ENCODE data around the gene AP1S2. TPM values are rescaled to one million over a fixed set of nuclear protein-coding genes. Genes with fewer than 3 reads are reported as not detected.
A peak's percentile ranks its signal among the peaks of the same experiment; 100 is the strongest.

The AP1S2 gene
- total and polyA plus RNA-seq, 9 of the 15 experiments (the other 6 are each of a cell fraction or from before 2014, with no cell fraction given) = 11.1 to 64.2 (median 25.8) TPM

GRCh38 chrX:15882704-15883539, 28.3 kb upstream of the AP1S2 start (continued):
- TF ChIP-seq TRIM28 (IDR thresholded peaks at IDR 0.05) (no peak), RNF2 (IDR thresholded peaks at IDR 0.05) (peak; percentile 35; the same call in 1 of the 2 replicates), THRAP3 (IDR thresholded peaks at IDR 0.05; ENCODE audit: borderline replicate concordance) (no peak), SMAD4 (CRISPR knock-in tag; conservative IDR thresholded peaks at IDR 0.05) (peak; percentile 93), ZBTB12 (CRISPR knock-in tag; IDR thresholded peaks at IDR 0.05) (peak; percentile 88), MTA3 (IDR thresholded peaks at IDR 0.05; ENCODE audit: borderline replicate concordance) (no peak), ELF1 (tag; IDR thresholded peaks at IDR 0.05) (no peak; the same call in 1 of the 2 replicates), USF1 (CRISPR knock-in tag; IDR thresholded peaks at IDR 0.05) (no peak), ZNF121 (CRISPR knock-in tag; conservative IDR thresholded peaks at IDR 0.05) (no peak), ZNF174 (CRISPR knock-in tag; IDR thresholded peaks at IDR 0.05) (peak; percentile 91), RBM22 (IDR thresholded peaks at IDR 0.05; ENCODE audit: low read depth, low read length, poor library complexity, severe bottlenecking) (no peak), ARID1B (IDR thresholded peaks at IDR 0.05) (peak; percentile 37; the same call in 1 of the 2 replicates), ZNF584 (CRISPR knock-in tag; IDR thresholded peaks at IDR 0.05; ENCODE audit: low read depth) (peak; percentile 99), ZC3H11A (IDR thresholded peaks at IDR 0.05; ENCODE audit: low read depth, low read length) (no peak), EWSR1 (IDR thresholded peaks at IDR 0.05; ENCODE audit: borderline replicate concordance, low read depth, partially characterized antibody) (no peak), ADNP (tag; IDR thresholded peaks at IDR 0.05) (no peak), NFE2 (IDR thresholded peaks at IDR 0.05; ENCODE audit: low read depth) (no peak), ZNF280A (IDR thresholded peaks at IDR 0.05; ENCODE audit: low read depth, partially characterized antibody) (no peak), SMAD2 (IDR thresholded peaks at IDR 0.05; ENCODE audit: low read depth, low read length) (no peak), ZNF778 (CRISPR knock-in tag; IDR thresholded peaks at IDR 0.05) (no peak), ZNF592 (IDR thresholded peaks at IDR 0.05) (peak; percentile 90)
